Rectal smooth muscle tissue (tissue), 1 donor: ENCODE data around the gene GRPR.
"Not testable (repeated sequence)": the region's sequence is repeated elsewhere in the genome, so short reads cannot be mapped to it uniquely, and the experiment has no call there.

Experiments used
- H3K27ac ChIP-seq: one replicate; pipeline ENCODE4 v1.7.0; 2013; ENCODE audit warnings: low read depth, low read length, inconsistent platforms
- H3K27me3 ChIP-seq: one replicate; pipeline ENCODE4 v1.7.0; 2013; ENCODE audit warnings: low read length; ENCODE audit not compliant: control insufficient read depth, insufficient read depth
- H3K36me3 ChIP-seq: one replicate; pipeline ENCODE4 v1.7.0; 2013; ENCODE audit warnings: low read length; ENCODE audit not compliant: control insufficient read depth, insufficient read depth
- H3K4me1 ChIP-seq: one replicate; pipeline ENCODE4 v1.7.0; 2013; ENCODE audit warnings: low read length; ENCODE audit not compliant: control insufficient read depth, insufficient read depth
- H3K4me3 ChIP-seq: one replicate; pipeline ENCODE4 v1.7.0; 2013; ENCODE audit warnings: low read length
- H3K9ac ChIP-seq: one replicate; pipeline ENCODE4 v1.7.0; 2013; ENCODE audit warnings: low read length

Gene GRPR

DNA sequence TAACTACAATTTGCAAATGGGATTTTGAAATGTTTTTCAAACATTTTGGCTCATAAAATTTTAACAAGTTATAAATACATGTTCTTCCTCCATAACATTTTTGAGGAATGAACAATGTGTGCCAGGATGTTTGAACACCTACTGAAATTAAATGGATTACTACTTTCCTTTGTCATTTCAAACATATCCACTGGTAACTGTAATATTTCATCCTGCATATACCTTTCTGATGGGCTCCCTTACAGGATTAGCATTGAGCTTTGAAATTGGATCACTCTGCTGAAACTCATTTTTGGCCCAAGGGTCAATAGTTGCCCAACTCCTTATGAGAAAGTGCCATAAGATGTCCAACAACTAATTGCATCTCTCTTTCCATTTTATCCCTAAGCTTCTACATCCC, 17.6 kb downstream of the GRPR start:
- H3K36me3 ChIP-seq: no peaks in the 10 kb centered on the region
- H3K4me3 ChIP-seq: no peak overlapping the region
- no peak overlapping the region for H3K27ac ChIP-seq
- H3K27me3 ChIP-seq: no peaks in the 10 kb centered on the region
- H3K9ac ChIP-seq: no peak overlapping the region
- no peaks in the 10 kb centered on the region for H3K4me1 ChIP-seq

GRCh38 chrX:16141422-16142245, 18.3 kb downstream of the GRPR start:
- Histone ChIP-seq H3K4me1 (no peaks in the 10 kb centered on the region), H3K9ac (no peak overlapping the region), H3K27me3 (no peaks in the 10 kb centered on the region), H3K4me3 (no peak overlapping the region), H3K36me3 (no peaks in the 10 kb centered on the region), H3K27ac (no peak overlapping the region)

- Histone ChIP-seq H3K27me3 (no peaks in the 10 kb centered on the region), H3K9ac (no peak overlapping the region), H3K4me3 (no peak overlapping the region), H3K4me1 (no peaks in the 10 kb centered on the region), H3K36me3 (no peaks in the 10 kb centered on the region), H3K27ac (no peak overlapping the region)
These were observed 18.8 kb downstream of the GRPR start for GRCh38 chrX:16142246-16142558.

DNA sequence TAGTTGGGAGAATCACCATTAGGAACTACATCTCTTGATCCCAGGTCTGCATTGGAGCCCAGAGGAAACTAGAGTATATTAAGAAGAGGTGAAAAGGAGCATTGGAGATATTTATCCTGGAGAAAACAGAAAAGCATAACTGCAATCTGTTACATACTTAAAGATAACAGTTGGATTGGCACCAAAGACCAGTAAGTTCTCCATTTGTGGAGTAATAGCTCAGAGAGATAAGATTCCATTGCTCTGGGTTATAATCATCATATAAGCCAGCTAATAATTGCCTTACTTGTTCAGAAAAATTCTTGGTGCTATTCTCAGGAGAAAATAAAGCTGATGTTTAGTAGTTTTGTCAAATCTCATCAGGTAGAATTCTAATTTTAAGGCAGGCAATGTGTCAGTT, 20.6 kb downstream of the GRPR start:
- no peaks in the 10 kb centered on the region for H3K4me1 ChIP-seq
- no peak overlapping the region for H3K4me3 ChIP-seq
- no peak overlapping the region for H3K9ac ChIP-seq
- H3K27ac ChIP-seq: no peak overlapping the region
- H3K36me3 ChIP-seq: no peaks in the 10 kb centered on the region
- peaks cover 3% of the 10 kb centered on the region for H3K27me3 ChIP-seq

DNA sequence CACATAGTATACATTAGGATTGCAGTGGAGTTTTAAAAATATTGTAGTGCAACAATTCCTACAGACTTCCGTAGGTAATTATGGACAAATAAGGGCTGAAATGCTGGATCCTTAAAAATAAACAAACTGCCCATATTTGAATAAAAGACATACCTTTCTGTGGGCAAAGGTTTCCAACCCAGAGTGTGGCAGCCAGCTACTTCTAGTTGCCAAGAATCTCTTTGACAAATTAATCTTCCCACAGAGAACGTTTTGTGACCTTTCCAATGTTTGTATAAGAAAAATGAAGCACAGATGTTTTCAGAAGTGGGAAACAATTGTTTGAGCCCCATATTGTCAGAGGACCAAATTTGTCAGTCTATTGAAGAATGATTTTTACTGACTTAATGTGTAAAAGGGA, 21.1 kb downstream of the GRPR start:
- Histone ChIP-seq H3K27ac (no peak overlapping the region), H3K36me3 (no peaks in the 10 kb centered on the region), H3K27me3 (peaks cover 3% of the 10 kb centered on the region), H3K4me1 (no peaks in the 10 kb centered on the region), H3K4me3 (no peak overlapping the region), H3K9ac (no peak overlapping the region)

DNA sequence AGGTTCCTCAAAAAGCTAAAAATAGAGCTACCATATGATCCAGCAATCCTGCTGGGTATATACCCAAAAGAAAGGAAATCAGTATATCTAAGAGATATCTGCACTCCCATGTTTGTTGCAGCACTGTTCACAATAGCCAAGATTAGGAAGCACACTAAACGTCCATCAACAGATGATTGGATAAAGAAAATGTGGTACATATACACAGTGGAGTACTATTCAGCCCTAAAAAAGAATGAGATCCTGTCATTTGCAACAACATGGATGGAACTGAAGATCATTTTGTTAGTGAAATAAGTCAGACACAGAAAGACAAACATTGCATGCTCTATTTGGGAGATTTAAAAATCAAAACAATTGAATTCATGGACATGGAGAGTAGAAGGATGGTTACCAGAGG, 21.7 kb downstream of the GRPR start:
- H3K4me3 ChIP-seq, H3K36me3 ChIP-seq, H3K9ac ChIP-seq, H3K27ac ChIP-seq, H3K27me3 ChIP-seq, H3K4me1 ChIP-seq: not testable (repeated sequence)

GRCh38 chrX:16145656-16146055, 22.3 kb downstream of the GRPR start:
- Histone ChIP-seq H3K4me1 (no peaks in the 10 kb centered on the region), H3K4me3 (no peak overlapping the region), H3K27ac (no peak overlapping the region), H3K27me3 (peaks cover 3% of the 10 kb centered on the region), H3K9ac (no peak overlapping the region), H3K36me3 (no peaks in the 10 kb centered on the region)

GRCh38 chrX:16148896-16149295, 25.5 kb downstream of the GRPR start:
- Histone ChIP-seq H3K4me3 (no peak overlapping the region), H3K36me3 (no peaks in the 10 kb centered on the region), H3K9ac (no peak overlapping the region), H3K4me1 (no peaks in the 10 kb centered on the region), H3K27ac (no peak overlapping the region), H3K27me3 (peaks cover 3% of the 10 kb centered on the region)

DNA sequence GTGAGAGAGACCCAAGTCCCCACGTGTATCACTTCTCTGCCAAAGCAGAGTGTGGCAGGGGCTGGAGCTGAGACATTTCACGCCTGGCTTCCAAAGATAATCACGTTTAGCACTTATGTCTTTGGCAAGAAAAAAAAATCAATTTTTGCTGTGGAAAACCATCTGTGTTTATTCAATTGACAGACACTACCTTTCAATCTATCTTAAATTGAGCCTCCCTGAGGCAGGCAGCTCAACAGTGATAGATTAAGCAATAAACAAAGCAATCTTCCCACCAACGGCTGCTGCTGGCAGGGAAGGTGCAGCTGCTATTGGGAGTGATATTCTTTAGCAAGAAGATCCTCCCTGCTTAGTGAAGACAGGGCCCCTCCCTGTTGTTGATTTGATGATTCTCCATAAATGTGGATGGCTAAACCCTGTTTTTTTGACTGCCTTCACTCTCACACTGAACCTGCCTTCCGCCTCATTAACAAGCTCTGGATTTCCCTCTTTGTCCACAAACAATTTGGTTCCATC, 32.3 kb downstream of the GRPR start:
- H3K9ac ChIP-seq: no peak overlapping the region
- no peaks in the 10 kb centered on the region for H3K4me1 ChIP-seq
- no peaks in the 10 kb centered on the region for H3K27me3 ChIP-seq
- H3K36me3 ChIP-seq: no peaks in the 10 kb centered on the region
- H3K4me3 ChIP-seq: no peak overlapping the region
- no peak overlapping the region for H3K27ac ChIP-seq

DNA sequence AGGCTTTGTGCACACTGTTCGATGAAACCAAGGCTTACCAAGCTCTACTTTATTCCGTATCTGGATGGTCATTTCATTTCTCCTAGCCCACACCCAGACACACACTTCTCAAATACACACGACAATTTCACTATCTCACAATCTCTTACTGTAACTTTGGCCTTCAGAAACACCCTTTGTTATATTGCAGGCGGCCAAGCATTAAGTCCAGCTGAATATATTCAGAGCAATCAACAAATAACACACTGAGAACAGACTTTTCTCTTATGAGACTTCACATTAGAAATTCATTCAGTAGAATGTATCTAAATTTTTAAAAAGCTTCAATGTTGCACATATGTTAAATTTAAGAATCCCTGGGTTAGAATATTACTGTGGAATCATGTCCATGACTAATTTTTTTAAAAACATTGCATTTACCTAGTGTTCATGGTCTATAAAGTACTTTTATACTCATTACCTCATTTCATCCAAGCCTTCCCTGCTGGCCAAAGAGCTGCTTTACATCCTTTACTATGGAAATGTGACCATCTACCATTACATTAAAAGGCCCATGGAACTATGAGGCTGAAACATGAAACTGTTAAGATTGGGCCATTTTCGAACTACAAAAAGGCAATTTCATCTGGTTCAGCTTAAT, 33.4 kb downstream of the GRPR start:
- Histone ChIP-seq H3K4me1 (no peaks in the 10 kb centered on the region), H3K9ac (no peak overlapping the region), H3K4me3 (no peak overlapping the region), H3K27me3 (no peaks in the 10 kb centered on the region), H3K36me3 (no peaks in the 10 kb centered on the region), H3K27ac (no peak overlapping the region)

- no peaks in the 10 kb centered on the region for H3K36me3 ChIP-seq
These were observed 37.4 kb downstream of the GRPR start for GRCh38 chrX:16160729-16161128.

DNA sequence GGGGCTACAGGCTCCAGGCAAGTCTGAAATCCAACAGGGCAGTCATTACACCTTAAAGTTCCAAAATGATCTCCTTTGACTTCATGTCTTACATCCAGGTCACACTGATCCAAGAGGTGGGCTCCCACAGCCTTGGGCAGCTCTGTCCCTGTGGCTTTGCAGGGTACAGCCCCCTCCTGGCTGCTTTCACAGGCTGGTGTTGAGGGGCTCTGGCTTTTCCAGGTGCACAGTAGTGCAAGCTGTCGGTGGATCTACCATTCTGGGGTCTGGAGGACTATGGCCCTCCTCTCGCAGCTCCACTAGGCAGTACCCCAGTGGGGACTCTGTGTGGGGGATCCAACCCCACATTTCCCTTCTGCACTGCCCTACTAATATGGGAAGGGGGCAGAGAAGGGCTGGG, 37.8 kb downstream of the GRPR start:
- H3K4me3 ChIP-seq, H3K36me3 ChIP-seq, H3K4me1 ChIP-seq, H3K27ac ChIP-seq, H3K9ac ChIP-seq, H3K27me3 ChIP-seq: not testable (repeated sequence)

More at GRCh38 chrX:16160729-16161128, 37.4 kb downstream of the GRPR start:
- Histone ChIP-seq H3K4me3 (no peak overlapping the region), H3K9ac (no peak overlapping the region), H3K27me3 (no peaks in the 10 kb centered on the region), H3K27ac (no peak overlapping the region), H3K4me1 (no peaks in the 10 kb centered on the region)

DNA sequence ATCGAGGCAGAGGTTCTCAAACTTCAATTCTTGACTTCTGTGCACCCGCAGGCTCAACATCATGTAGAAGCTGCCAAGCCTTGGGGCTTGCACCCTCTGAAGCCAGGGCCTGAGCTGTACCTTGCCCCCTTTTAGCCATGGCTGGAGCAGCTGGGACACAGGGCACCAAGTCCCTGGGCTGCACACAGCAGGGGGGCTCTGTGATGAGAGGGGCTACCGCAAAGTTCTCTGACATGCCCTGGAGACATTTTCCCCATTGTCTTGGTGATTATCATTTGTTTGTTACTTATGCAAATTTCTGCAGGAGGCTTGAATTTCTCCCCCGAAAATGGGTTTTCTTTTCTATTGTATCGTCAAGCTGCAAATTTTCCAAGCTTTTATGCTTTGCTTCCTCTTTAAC, 39.0 kb downstream of the GRPR start:
- H3K4me3 ChIP-seq: no peak overlapping the region
- H3K27ac ChIP-seq: no peak overlapping the region
- no peaks in the 10 kb centered on the region for H3K4me1 ChIP-seq
- H3K27me3 ChIP-seq: no peaks in the 10 kb centered on the region
- H3K9ac ChIP-seq: no peak overlapping the region
- H3K36me3 ChIP-seq: no peaks in the 10 kb centered on the region
